Pons (tissue), 1 donor: ENCODE results near the gene ACR.
A peak's percentile ranks its signal among the peaks of the same experiment; 100 is the strongest.
"Not testable (repeated sequence)": the region's sequence is repeated elsewhere in the genome, so short reads cannot be mapped to it uniquely, and the experiment has no call there.

Experiments used
- DNase-seq: peaks from one replicate; pipeline ENCODE4 v3.0.0-alpha.2; 2016; ENCODE audit warnings: low spot score

Gene ACR

GRCh38 chr22:50780244-50780643 lies 42.2 kb downstream of the ACR start:
- not testable (repeated sequence) for DNase-seq

- DNase-seq, result not testable (repeated sequence)
Measured at GRCh38 chr22:50782253-50782652, 44.2 kb downstream of the ACR start.

DNA sequence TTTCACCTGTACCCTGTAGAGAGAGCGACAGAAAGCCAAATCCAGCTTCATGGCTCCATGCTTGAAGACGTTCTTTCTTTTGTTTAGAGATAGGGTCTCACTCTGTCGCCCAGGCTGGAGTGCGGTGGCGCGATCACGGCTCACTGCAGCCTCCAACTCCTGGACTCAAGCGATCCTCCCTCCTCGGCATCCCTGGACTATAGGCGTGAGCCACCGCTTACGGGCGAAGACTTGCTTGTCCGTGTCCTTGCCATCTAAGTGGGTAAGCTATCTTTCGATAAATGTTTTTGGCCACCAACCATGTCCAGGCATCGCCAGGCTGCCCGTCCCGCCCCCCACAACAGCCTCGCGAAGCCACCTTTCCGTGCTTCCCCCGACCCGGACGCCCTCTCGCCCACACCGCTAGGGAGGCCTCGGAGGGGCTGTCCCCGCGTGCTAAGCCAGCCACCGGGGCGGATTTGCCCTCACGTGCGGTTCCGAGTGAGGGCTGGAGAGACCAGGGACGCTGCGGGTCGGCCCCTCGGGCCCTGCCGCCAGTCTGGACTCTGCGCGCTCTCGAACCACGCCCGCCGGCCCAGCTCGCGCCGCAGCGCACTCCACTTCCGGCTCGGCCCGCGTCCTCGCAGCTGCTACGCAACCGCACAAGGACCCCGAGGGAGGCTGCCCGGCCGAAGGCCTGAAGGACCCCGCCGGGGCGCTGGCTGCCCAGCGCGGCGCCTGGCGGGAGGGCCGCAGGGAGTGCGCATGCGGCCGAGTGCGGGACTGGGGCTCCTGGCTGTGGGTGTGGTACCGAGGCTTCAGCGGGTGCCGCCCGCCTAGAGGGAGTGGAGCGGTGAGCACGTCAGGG lies 45.3 kb downstream of the ACR start, which contains the start of gene RABL2B:
Gene RABL2B (minus strand): TSS at position 604 of the 847 bp plus-strand sequence. CDS start 1,342 bp downstream, outside the sequence.
- DNase-seq, result peak; percentile 77

DNA sequence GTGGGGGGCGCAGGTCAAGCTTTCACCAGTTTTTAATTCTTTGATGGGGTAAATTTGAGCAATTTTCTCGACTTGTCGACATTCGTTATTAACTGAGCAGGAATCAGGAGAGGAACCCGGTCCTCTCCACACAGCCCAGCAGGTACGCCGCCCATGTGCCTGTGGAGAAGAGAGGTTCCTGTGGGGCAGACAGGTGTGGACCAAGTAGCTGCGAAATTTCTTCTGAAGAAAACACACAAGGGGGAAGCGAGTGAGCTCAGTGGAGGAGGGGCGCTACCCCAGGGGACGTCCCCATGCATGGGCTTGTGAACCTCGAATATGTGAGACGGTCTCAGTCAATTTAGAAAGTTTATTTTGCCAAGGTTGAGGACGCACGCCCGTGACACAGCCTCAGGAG lies 45.9 kb downstream of the ACR start:
- not testable (repeated sequence) for DNase-seq

- peak; percentile 39 for DNase-seq
Measured at GRCh38 chr22:50785289-50785688, 47.3 kb downstream of the ACR start.

GRCh38 chr22:50786936-50787335 lies 48.9 kb downstream of the ACR start:
- not testable (repeated sequence) for DNase-seq
